Activated CD8-positive, alpha-beta T cell treated with anti-CD3 and anti-CD28 coated beads, Interleukin-2, amount 10 ng/mL, durations not matched to agents 7 days and 5 days (primary cell): ENCODE data around the gene ADARB1. TPM values are rescaled to one million over a fixed set of nuclear protein-coding genes. Genes with fewer than 3 reads are reported as not detected.

Experiments used
- ATAC-seq: fragments of 150-1000 bp; cut with Tn5 transposase; one replicate; pipeline ENCODE4 v1.10.0; 2021; ENCODE audit warnings: moderate library complexity
- CTCF ChIA-PET: fragments of 350-600 bp; sonication (Branson Sonifier 250); formaldehyde crosslinking; loops from one replicate; lab custom pipeline; 2021; ENCODE audit warnings: antibody characterized with exemption; lab: Charles Lee
- POLR2A ChIA-PET: fragments of 350-600 bp; sonication (Branson Sonifier 250); formaldehyde crosslinking; loops from one replicate; lab custom pipeline; 2021; ENCODE audit warnings: antibody characterized with exemption; lab: Charles Lee
- DNase-seq: peaks from one replicate; pipeline ENCODE4 v3.0.0-alpha.2; 2020
- H3K27ac Mint-ChIP-seq: one replicate; pipeline ENCODE4 v1.8.0; 2021; ENCODE audit warnings: mild to moderate bottlenecking, mixed read lengths
- H3K27me3 Mint-ChIP-seq: one replicate; pipeline ENCODE4 v1.8.0; 2021; ENCODE audit warnings: low read depth, mixed read lengths
- H3K36me3 Mint-ChIP-seq: one replicate; pipeline ENCODE4 v1.8.0; 2021; ENCODE audit warnings: low read depth, mixed read lengths
- H3K4me1 Mint-ChIP-seq: one replicate; pipeline ENCODE4 v1.8.0; 2021; ENCODE audit warnings: low read depth, mixed read lengths
- H3K4me3 Mint-ChIP-seq: one replicate; pipeline ENCODE4 v1.8.0; 2021; ENCODE audit warnings: mild to moderate bottlenecking, mixed read lengths
- H3K9me3 Mint-ChIP-seq: one replicate; pipeline ENCODE4 v1.8.0; 2022; ENCODE audit warnings: mixed read lengths; ENCODE audit not compliant: insufficient read depth
- total RNA-seq, 2 experiments: library from RNA; stranded (reverse); gene quantifications; one replicate each; pipeline ENCODE4 v1.2.3, GENCODE V29; 2021

ADARB1 gene
- total RNA-seq, 2 experiments from 2014 or later: 52.9 to 66.2 TPM

DNA sequence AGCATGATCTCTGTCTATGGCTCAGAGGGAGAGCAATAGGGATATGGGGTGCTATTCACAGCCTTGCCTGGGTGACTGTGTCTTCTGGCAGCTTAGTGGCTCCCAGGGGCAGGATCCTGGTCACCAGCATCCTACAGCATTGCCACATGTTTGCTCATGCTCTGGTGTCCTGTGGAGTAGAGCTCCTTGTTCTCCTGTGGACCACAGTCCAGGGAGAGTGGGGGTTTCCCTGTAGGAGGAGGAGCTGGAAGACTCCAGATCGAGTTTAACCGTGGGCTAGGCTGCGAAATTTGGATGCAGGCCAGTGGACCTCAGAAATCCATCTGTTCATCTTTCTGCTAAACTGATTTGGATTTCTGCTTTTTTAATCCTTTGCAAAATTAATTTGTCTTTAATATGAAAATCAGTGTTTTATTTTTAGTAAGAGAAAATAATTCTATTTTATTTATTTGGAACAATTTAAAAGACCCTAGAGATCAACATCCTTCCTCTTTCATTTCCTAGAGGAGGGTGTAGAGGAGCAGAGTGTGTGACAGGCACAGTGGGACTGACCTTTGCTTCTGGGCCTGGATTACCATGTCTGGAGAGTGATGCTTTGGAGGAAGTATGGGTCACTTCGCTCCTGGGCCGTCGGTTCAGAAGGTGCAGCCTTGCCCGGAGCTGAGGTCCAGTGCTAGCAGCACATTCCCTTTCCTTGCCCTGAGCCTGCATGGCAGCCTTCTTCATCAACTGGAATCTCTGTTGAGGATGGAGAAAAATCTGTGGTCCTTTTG lies 17.4 kb downstream of the ADARB1 start:
- no peak for ATAC-seq
- DNase-seq: no peak
- Mint-ChIP-seq H3K27me3 (no peaks in the 10 kb centered on the region), H3K36me3 (peaks cover 10% of the 10 kb centered on the region), H3K4me1 (peaks cover 62% of the 10 kb centered on the region), H3K27ac (no peak overlapping the region), H3K4me3 (no peak overlapping the region), H3K9me3 (no peaks in the 10 kb centered on the region)
- CTCF ChIA-PET: interaction anchor here (1.0 to 1.9 kb wide), 2 partner anchors 10 to 13 kb away, joined by 3 to 6 read pairs; no protein-coding TSS in a partner anchor
- POLR2A ChIA-PET: no interaction called here

DNA sequence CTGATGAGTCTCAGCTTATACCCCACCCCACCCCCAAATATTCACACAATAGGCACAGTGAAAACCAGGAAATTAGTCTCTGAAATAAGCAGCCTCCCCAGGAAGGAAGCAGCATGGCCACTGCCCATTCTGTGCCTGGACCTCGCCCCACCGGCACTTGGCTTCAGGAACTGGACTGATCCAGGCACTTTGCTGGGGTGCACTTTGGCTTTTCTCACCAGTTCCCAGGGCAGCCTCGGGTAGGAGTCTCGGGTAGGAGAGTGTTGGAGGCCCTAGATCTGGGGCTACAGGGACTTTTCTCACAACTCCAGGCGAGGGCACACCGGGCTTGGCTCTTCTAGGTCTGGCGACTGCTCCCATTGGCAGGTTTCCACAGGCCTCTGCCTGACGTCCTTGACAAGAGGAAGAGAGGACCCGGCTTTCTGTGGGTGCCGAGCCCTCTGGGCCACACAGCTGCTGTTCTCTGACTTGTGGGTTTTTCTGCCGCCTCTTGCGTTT lies 18.7 kb downstream of the ADARB1 start:
- Mint-ChIP-seq H3K4me3 (no peak overlapping the region), H3K27ac (no peak overlapping the region), H3K27me3 (no peaks in the 10 kb centered on the region), H3K4me1 (peaks cover 54% of the 10 kb centered on the region), H3K9me3 (no peaks in the 10 kb centered on the region), H3K36me3 (peaks cover 8% of the 10 kb centered on the region)
- ChIA-PET CTCF (no interaction called here), POLR2A (no interaction called here)
- no peak for DNase-seq
- no peak for ATAC-seq

DNA sequence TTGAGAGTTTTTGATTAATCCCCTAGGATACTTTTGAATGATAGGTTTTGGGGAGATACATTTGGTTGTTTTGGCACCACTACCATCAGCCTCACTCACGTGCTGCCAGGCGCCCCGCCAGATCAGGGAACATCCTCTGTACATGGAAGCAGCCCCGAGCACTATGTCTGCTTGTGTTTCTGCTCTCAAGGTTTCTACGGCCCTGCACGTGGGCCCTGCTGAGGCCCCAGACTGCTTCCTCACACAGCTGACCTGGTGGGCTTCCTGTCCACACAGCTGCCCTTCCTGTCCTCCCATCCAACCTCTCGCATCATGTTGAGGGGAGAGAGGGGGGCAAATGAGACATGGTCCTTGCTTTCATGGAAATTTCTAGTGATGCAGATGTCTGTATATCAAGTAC lies 20.0 kb downstream of the ADARB1 start:
- H3K27ac Mint-ChIP-seq: peak overlapping the region; percentile 10
- H3K4me1 Mint-ChIP-seq: peaks cover 48% of the 10 kb centered on the region
- H3K36me3 Mint-ChIP-seq: peaks cover 7% of the 10 kb centered on the region
- ChIA-PET POLR2A (no interaction called here), CTCF (interaction anchor here (0.7 to 1.9 kb wide), 2 partner anchors 8 to 34 kb away, joined by 3 to 6 read pairs; no protein-coding TSS in a partner anchor)
- ATAC-seq (no peak), DNase-seq (no peak)
- no peak overlapping the region for H3K4me3 Mint-ChIP-seq
- H3K27me3 Mint-ChIP-seq: no peaks in the 10 kb centered on the region
- no peaks in the 10 kb centered on the region for H3K9me3 Mint-ChIP-seq

GRCh38 chr21:45095505-45095904 lies 21.1 kb downstream of the ADARB1 start:
- ChIA-PET POLR2A (no interaction called here), CTCF (interaction anchor here (0.6 to 1.9 kb wide), 2 partner anchors 33 to 99 kb away, joined by 6 read pairs; no protein-coding TSS in a partner anchor)
- ATAC-seq: no peak
- H3K4me3 Mint-ChIP-seq: no peak overlapping the region
- H3K27ac Mint-ChIP-seq: no peak overlapping the region
- H3K36me3 Mint-ChIP-seq: peaks cover 2% of the 10 kb centered on the region
- no peaks in the 10 kb centered on the region for H3K27me3 Mint-ChIP-seq
- DNase-seq: no peak
- no peaks in the 10 kb centered on the region for H3K9me3 Mint-ChIP-seq
- H3K4me1 Mint-ChIP-seq: peaks cover 42% of the 10 kb centered on the region

DNA sequence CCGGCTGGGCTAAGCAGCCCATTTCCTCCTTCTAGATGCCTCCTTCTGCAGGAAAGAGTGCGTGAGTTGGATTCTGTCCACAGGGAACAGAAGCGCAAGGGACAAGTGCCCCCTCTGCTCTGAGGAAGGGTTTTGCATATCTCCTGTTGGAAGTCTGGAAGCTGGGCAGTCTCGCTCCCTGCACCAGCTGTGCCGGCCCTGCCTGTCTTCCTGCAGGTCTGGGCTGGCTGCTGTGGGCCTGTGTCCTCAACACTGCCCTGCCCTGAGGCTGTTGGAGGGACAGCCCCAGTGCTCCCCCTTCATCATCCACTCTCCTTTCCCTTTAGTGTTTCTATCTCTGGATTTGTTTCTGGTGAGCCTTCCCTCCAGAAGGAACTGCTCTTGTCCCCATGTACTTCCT lies 21.8 kb downstream of the ADARB1 start:
- DNase-seq (no peak), ATAC-seq (no peak)
- Mint-ChIP-seq H3K27me3 (no peaks in the 10 kb centered on the region), H3K9me3 (no peaks in the 10 kb centered on the region), H3K36me3 (no peaks in the 10 kb centered on the region), H3K4me3 (no peak overlapping the region), H3K27ac (no peak overlapping the region), H3K4me1 (peaks cover 36% of the 10 kb centered on the region)
- POLR2A ChIA-PET: no interaction called here
- CTCF ChIA-PET: interaction anchor here (0.6 to 4.8 kb wide), 4 partner anchors 32 to 98 kb away, joined by 3 to 36 read pairs (median 6); no protein-coding TSS in a partner anchor

GRCh38 chr21:45097827-45098387 lies 23.5 kb downstream of the ADARB1 start:
- no peaks in the 10 kb centered on the region for H3K9me3 Mint-ChIP-seq
- H3K27ac Mint-ChIP-seq: peak overlapping the region; percentile 2
- no peak overlapping the region for H3K4me3 Mint-ChIP-seq
- no peak for DNase-seq
- ChIA-PET CTCF (interaction anchor here (1.0 to 4.8 kb wide), 11 partner anchors 8 to 148 kb away, joined by 3 to 38 read pairs (median 7); no protein-coding TSS in a partner anchor), POLR2A (no interaction called here)
- ATAC-seq: no peak
- no peaks in the 10 kb centered on the region for H3K27me3 Mint-ChIP-seq
- H3K4me1 Mint-ChIP-seq: peaks cover 42% of the 10 kb centered on the region
- H3K36me3 Mint-ChIP-seq: no peaks in the 10 kb centered on the region

DNA sequence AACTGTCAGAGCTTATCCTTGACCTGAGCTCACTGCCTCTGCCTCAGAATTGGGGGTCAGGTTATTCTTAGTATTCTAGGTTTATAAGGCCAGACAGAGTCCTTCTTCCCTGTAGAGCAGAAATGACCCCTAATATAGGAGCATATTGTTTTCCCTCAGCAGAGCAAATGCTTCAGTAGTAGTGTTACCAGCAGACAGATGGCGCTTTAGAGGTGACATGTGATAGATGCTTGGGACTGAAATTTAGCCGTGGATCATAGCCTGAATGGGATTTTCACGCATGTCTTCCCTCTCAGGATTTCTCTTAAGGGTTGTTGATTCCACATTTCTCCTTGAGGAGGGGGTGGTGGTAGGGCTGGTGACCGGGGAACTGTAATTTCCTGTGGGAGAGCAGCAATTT lies 24.5 kb downstream of the ADARB1 start:
- no peak overlapping the region for H3K4me3 Mint-ChIP-seq
- POLR2A ChIA-PET: no interaction called here
- no peak overlapping the region for H3K27ac Mint-ChIP-seq
- peaks cover 43% of the 10 kb centered on the region for H3K4me1 Mint-ChIP-seq
- no peaks in the 10 kb centered on the region for H3K36me3 Mint-ChIP-seq
- CTCF ChIA-PET: interaction anchor here (1.4 to 4.8 kb wide), 12 partner anchors 9 to 39 kb away, joined by 3 to 38 read pairs (median 8); no protein-coding TSS in a partner anchor
- no peak for DNase-seq
- H3K9me3 Mint-ChIP-seq: no peaks in the 10 kb centered on the region
- no peak for ATAC-seq
- no peaks in the 10 kb centered on the region for H3K27me3 Mint-ChIP-seq

DNA sequence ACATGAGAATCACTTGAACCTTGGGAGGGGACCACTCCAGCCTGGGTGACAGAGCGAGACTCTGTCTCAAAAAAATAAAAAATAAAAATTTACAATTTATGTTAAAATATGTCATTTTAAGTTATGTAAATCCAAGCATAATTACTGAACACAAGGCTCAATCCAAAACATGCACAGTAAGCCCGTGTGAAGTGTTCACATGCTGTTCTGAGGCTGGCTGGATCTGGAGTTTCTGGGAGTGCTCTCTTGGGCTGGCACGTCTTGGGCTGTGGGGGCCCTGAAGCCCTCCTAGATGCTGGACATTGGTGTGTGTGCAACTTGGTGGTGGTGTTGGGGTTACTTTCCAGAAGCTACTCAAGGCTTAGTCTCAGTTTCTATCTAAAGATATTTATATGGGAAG lies 25.2 kb downstream of the ADARB1 start:
- Mint-ChIP-seq H3K9me3 (no peaks in the 10 kb centered on the region), H3K36me3 (no peaks in the 10 kb centered on the region), H3K4me3 (no peak overlapping the region), H3K27me3 (no peaks in the 10 kb centered on the region), H3K27ac (no peak overlapping the region), H3K4me1 (peaks cover 43% of the 10 kb centered on the region)
- no peak for ATAC-seq
- POLR2A ChIA-PET: no interaction called here
- DNase-seq: no peak
- CTCF ChIA-PET: interaction anchor here (1.4 to 4.8 kb wide), 10 partner anchors 10 to 38 kb away, joined by 3 to 38 read pairs (median 10); no protein-coding TSS in a partner anchor

DNA sequence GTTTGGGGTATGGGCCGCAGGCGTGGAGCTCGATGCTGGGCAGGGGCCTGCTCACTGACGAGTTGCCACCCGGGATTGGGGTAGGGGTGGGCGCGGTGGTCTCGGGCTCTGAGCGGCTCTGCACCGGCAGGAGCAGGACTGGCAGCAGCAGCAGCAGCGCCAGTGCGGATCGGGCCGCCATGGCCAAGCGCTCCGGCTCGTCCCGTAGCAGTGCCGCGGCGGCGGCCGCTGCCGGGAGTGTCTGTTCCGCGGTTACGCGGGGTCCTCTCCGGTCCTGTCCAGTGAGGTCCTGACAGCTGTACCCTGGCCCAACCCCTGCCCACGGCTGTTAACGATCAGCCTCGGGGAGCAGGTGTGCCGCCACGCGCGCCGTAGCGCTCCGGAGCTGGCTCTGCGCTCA lies 26.5 kb downstream of the ADARB1 start:
- DNase-seq (no peak), ATAC-seq (no peak)
- Mint-ChIP-seq H3K4me3 (no peak overlapping the region), H3K27me3 (no peaks in the 10 kb centered on the region), H3K27ac (no peak overlapping the region), H3K4me1 (peaks cover 52% of the 10 kb centered on the region), H3K9me3 (no peaks in the 10 kb centered on the region), H3K36me3 (peaks cover 6% of the 10 kb centered on the region)
- ChIA-PET CTCF (interaction anchor here (0.6 to 6.9 kb wide), 4 partner anchors 9 to 37 kb away, joined by 3 to 41 read pairs (median 11); no protein-coding TSS in a partner anchor), POLR2A (no interaction called here)

DNA sequence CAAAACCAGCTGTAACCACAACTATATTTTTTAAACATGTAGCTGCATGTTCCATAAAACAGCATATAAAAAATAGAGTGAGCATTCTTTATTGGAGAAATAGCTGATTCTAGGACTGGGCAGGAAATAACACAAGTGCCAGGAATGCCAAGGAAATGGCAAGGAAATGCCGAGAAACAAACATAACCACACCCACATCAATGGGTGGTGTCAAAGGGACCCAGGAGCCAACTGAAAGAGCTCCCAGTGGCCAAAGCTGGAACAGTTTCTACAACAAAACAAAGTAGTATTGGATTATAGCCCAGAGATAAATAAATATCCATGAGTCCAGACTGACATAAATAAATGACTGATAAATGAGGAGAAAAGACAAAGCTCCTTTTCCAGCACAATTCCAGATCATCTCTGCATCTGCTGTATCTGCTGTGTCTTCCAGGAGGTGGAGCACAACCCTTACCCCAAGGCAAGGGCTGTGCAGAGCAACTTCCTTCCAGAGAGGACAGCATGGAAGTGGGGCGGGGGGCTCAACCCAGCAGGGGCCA lies 28.1 kb downstream of the ADARB1 start:
- POLR2A ChIA-PET: interaction anchor here (1.0 kb wide), 1 partner anchor 135 kb away, joined by 4 read pairs; no protein-coding TSS in a partner anchor
- peak; percentile 32 for ATAC-seq

DNA sequence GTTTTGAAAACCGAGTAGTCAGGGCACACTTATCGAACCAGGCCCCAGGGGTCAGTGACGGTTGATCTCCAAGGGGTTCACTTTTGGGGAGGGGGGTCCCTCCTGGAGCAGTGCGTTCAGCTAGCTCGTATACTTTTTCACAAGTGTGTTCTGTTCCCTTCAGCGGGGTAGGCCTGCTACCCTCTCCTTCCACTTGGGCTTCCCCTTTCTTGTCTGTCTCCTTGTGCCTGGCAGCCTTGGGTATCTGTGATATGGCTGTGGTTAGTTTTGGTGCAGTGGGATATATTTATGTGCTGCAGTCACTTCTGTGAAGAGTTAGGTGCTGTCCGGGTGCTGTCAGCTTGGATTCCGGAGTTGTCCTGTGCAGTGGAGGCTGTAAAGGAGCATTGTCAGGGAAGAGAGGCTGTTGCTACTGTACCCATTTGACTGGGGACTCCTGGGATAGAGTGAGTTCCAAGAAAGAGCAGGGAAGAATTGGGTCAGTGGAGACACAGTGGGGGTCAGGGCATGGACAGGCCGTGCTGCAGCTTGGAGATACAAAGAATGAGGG lies 29.7 kb downstream of the ADARB1 start:
- CTCF ChIA-PET: interaction anchor here (1.5 to 8.3 kb wide), 4 partner anchors 13 to 33 kb away, joined by 3 to 80 read pairs (median 24); no protein-coding TSS in a partner anchor
- H3K9me3 Mint-ChIP-seq: peaks cover 7% of the 10 kb centered on the region
- peaks cover 26% of the 10 kb centered on the region for H3K36me3 Mint-ChIP-seq
- DNase-seq: no peak
- H3K4me1 Mint-ChIP-seq: peaks cover 64% of the 10 kb centered on the region
- no peak for ATAC-seq
- no peak overlapping the region for H3K27ac Mint-ChIP-seq
- H3K27me3 Mint-ChIP-seq: no peaks in the 10 kb centered on the region
- no peak overlapping the region for H3K4me3 Mint-ChIP-seq
- POLR2A ChIA-PET: no interaction called here

More for the DNA sequence above, 28.1 kb downstream of the ADARB1 start:
- no peaks in the 10 kb centered on the region for H3K27me3 Mint-ChIP-seq
- no peak for DNase-seq
- H3K36me3 Mint-ChIP-seq: peaks cover 16% of the 10 kb centered on the region
- peaks cover 61% of the 10 kb centered on the region for H3K4me1 Mint-ChIP-seq
- no peak overlapping the region for H3K4me3 Mint-ChIP-seq
- CTCF ChIA-PET: interaction anchor here (0.6 to 8.3 kb wide), 17 partner anchors 8 to 1280 kb away, joined by 3 to 80 read pairs (median 4); no protein-coding TSS in a partner anchor
- H3K9me3 Mint-ChIP-seq: peaks cover 7% of the 10 kb centered on the region
- H3K27ac Mint-ChIP-seq: peak overlapping the region; percentile 31
